K562 (cell line): ENCODE measurements around the gene ERH. TPM values are rescaled to one million over a fixed set of nuclear protein-coding genes. Genes with fewer than 3 reads are reported as not detected.
A peak's percentile ranks its signal among the peaks of the same experiment; 100 is the strongest.

ENCODE experiments used
- ARNT ChIP-seq, 2 experiments: fragments of 450-650 bp; IDR thresholded peaks; 2 replicates each; pipeline ENCODE4 v1.6.1; 2016; ENCODE audit warnings: mild to moderate bottlenecking in 1 of 2
- BRD9 ChIP-seq: fragments of 450-650 bp; IDR thresholded peaks from 2 replicates; pipeline ENCODE4 v1.6.1; 2018; ENCODE audit warnings: low read depth; ENCODE audit not compliant: partially characterized antibody
- ETV5 ChIP-seq: sonication (generic); formaldehyde crosslinking; IDR thresholded peaks from 2 replicates; pipeline ENCODE4 v1.4.0; 2020; ENCODE audit warnings: low read depth, mild to moderate bottlenecking, missing genetic modification reagents
- FOXA3 ChIP-seq, 2 experiments: fragments of 450-650 bp in 1 of 2; sonication (generic) in 1 of 2; formaldehyde crosslinking; IDR thresholded peaks in 1 of 2; conservative IDR thresholded peaks in 1 of 2; 2 replicates each; pipeline versions ENCODE4 v1.4.0 to v1.8.0; 2020 to 2022; ENCODE audit warnings: mild to moderate bottlenecking in 2 of 2, missing genetic modification reagents in 1 of 2
- GABPA ChIP-seq: fragments of 200-800 bp; sonication (Bioruptor generic); conservative IDR thresholded peaks from 2 replicates; pipeline ENCODE4 v1.6.1; 2016; ENCODE audit warnings: low read depth, missing genetic modification characterization, missing compliant biosample characterization
- HIVEP1 ChIP-seq: fragments of 250-450 bp; sonication (Bioruptor Pico); IDR thresholded peaks from 2 replicates; pipeline ENCODE4 v1.4.0; 2020; ENCODE audit warnings: mild to moderate bottlenecking
- HMG20A ChIP-seq: fragments of 450-650 bp; formaldehyde crosslinking; conservative IDR thresholded peaks from 2 replicates; pipeline ENCODE4 v1.4.0; 2020; ENCODE audit warnings: mild to moderate bottlenecking, mixed read lengths
- HNRNPL ChIP-seq: fragments of 200-400 bp; formaldehyde crosslinking; IDR thresholded peaks from 2 replicates; pipeline ENCODE4 v1.6.1; 2017; ENCODE audit warnings: low read depth, mild to moderate bottlenecking, low read length
- KAT2B ChIP-seq: IDR thresholded peaks from one replicate; pipeline ENCODE4 v1.6.1; 2012; ENCODE audit warnings: low read depth, mild to moderate bottlenecking, control low read depth, inconsistent platforms, low read length, moderate library complexity
- LEF1 ChIP-seq: fragments of 450-650 bp; IDR thresholded peaks from 2 replicates; pipeline ENCODE4 v1.6.1; 2016; ENCODE audit warnings: mild to moderate bottlenecking
- NFRKB ChIP-seq: fragments of 450-650 bp; IDR thresholded peaks from 2 replicates; pipeline ENCODE4 v1.6.1; 2016; ENCODE audit warnings: low read depth
- PHF21A ChIP-seq: fragments of 450-650 bp; IDR thresholded peaks from 2 replicates; pipeline ENCODE4 v1.6.1; 2017; ENCODE audit warnings: low read depth, borderline replicate concordance
- PHTF2 ChIP-seq: fragments of 250-450 bp; sonication (Bioruptor Pico); IDR thresholded peaks from 2 replicates; pipeline ENCODE4 v1.5.0; 2021; ENCODE audit warnings: mild to moderate bottlenecking
- SRSF3 ChIP-seq: fragments of 200-400 bp; formaldehyde crosslinking; IDR thresholded peaks from 2 replicates; pipeline ENCODE4 v1.6.1; 2016; ENCODE audit warnings: mild to moderate bottlenecking, low read length, moderate library complexity; ENCODE audit not compliant: insufficient read depth
- TAF15 ChIP-seq: fragments of 200-400 bp; formaldehyde crosslinking; IDR thresholded peaks from 2 replicates; pipeline ENCODE4 v1.6.1; 2017; ENCODE audit warnings: mild to moderate bottlenecking, low read depth, low read length, moderate library complexity
- TRIM24 ChIP-seq, 2 experiments: fragments of 450-650 bp; IDR thresholded peaks; 2 replicates each; pipeline ENCODE4 v1.6.1; 2016
- ZNF239 ChIP-seq: fragments of 250-450 bp; sonication (Bioruptor Pico); IDR thresholded peaks from 2 replicates; pipeline ENCODE4 v1.4.0; 2020; ENCODE audit warnings: mild to moderate bottlenecking
- ZNF696 ChIP-seq: fragments of 250-450 bp; sonication (Bioruptor Pico); conservative IDR thresholded peaks from 2 replicates; pipeline ENCODE4 v1.4.0; 2020; ENCODE audit warnings: mild to moderate bottlenecking, moderate library complexity
- ZNF76 ChIP-seq: fragments of 250-450 bp; sonication (Bioruptor Pico); IDR thresholded peaks from 2 replicates; pipeline ENCODE4 v1.4.0; 2020; ENCODE audit warnings: mild to moderate bottlenecking, moderate library complexity, borderline replicate concordance
- polyA plus RNA-seq, 8 experiments: library from polyadenylated mRNA; depleted of rRNA in 4 of 8; stranded (reverse) in 5 of 8; unstranded in 3 of 8; fragments of >200 nt; fragmentation: Nextera tagmentation in 2 of 8; fragmentation: Illumina TruSeq in 1 of 8; extraction: Ambion mirVana in 2 of 8; extraction: Trizol in 1 of 8; gene quantifications; 2 replicates each; pipeline versions ENCODE4 v1.2.1 to v1.2.3, GENCODE V29; 2011 to 2014; ENCODE audit warnings: inconsistent platforms in 1 of 8, missing spikeins in 1 of 8
- total RNA-seq, 7 experiments: library from RNA; depleted of rRNA in 6 of 7; stranded (reverse); fragments of >200 nt in 6 of 7; fragmentation: Illumina TruSeq in 2 of 7; extraction: Trizol in 2 of 7; gene quantifications; 2 replicates each; pipeline versions ENCODE4 v1.2.1 to v1.2.3, GENCODE V29; 2011 to 2021; ENCODE audit warnings: low replicate concordance in 1 of 7
- TF ChIP-seq, protein P1 (sequence below): fragments of 250-450 bp; sonication (Bioruptor Pico); IDR thresholded peaks from 2 replicates; pipeline ENCODE4 v1.8.0; 2022; ENCODE audit warnings: inconsistent platforms, mild to moderate bottlenecking, moderate library complexity, borderline replicate concordance
- TF ChIP-seq, protein P2 (sequence below): fragments of 250-450 bp; sonication (Bioruptor Pico); IDR thresholded peaks from 2 replicates; pipeline ENCODE4 v1.8.0; 2021; ENCODE audit warnings: moderate library complexity, mild to moderate bottlenecking, inconsistent platforms
- TF ChIP-seq, protein P3 (sequence below), 2 experiments: fragments of 450-650 bp; IDR thresholded peaks; 2 replicates each; pipeline ENCODE4 v1.6.1; 2018; ENCODE audit warnings: mild to moderate bottlenecking in 2 of 2, low read depth in 1 of 2; ENCODE audit not compliant: partially characterized antibody in 2 of 2

Gene ERH
- total and polyA plus RNA-seq, 9 of the 15 experiments (the other 6 are each of a cell fraction or from before 2014, with no cell fraction given): 78.2 to 474 (median 250) TPM

DNA sequence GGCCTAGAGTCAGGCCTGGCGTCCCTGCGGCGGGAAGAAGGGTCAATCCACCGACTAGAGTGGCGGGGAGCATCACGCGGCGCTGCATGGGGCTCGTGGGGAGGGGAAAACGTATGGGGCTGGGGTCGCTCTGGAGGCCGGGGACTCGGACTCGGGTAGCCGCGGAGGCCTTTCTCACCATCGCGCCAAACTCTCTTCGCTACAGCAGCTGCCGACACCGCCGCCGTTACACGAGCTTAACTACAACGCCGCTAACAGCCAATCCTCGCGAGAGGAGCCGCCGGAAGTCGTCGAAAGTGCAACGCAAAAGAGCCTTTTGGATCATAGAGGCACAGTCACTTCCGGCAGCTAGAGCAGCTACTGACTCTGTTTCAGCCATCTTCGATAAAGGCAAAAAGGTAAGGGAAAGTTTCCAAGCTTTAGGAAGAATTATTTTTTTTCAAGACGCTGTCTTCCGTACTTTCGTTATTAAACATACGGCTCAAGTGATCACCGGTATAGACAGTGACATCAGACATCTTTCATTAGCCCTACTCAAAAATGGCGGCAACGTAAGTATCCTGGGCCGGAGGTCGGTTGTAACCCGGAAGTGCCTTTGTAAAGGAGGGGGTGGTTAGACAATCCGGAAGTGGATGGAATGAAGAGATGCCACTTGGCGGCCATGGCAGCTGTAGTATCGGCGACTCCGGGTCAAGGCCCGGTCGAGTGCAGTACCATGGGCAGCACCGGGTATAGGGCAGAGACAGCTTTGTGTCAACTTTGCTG lies at the start of gene ERH, which contains the start of gene SLC39A9 (continued):
- TF ChIP-seq FOXA3 (CRISPR knock-in tag; conservative IDR thresholded peaks at IDR 0.05 in 1 of 2, IDR thresholded peaks at IDR 0.05 in 1 of 2) (no peak), ARNT (IDR thresholded peaks at IDR 0.05) (peak; percentile 43 to 50; a peak in 1 of 4 replicates), BRD9 (no peak), ZNF76 (no peak), TAF15 (no peak), PHF21A (no peak), HMG20A (no peak), KAT2B (no peak), NFRKB (peak; percentile 99), SRSF3 (no peak), ZNF239 (CRISPR knock-in tag) (peak; percentile 48), PHTF2 (CRISPR knock-in tag) (no peak), LEF1 (no peak), HIVEP1 (CRISPR knock-in tag) (no peak), HNRNPL (no peak), TRIM24 (IDR thresholded peaks at IDR 0.05) (no peak), ETV5 (CRISPR knock-in tag) (no peak; the same call in 1 of the 2 replicates), ZNF696 (CRISPR knock-in tag) (no peak), GABPA (peak; percentile 98)
- TF ChIP-seq, protein P1, sequence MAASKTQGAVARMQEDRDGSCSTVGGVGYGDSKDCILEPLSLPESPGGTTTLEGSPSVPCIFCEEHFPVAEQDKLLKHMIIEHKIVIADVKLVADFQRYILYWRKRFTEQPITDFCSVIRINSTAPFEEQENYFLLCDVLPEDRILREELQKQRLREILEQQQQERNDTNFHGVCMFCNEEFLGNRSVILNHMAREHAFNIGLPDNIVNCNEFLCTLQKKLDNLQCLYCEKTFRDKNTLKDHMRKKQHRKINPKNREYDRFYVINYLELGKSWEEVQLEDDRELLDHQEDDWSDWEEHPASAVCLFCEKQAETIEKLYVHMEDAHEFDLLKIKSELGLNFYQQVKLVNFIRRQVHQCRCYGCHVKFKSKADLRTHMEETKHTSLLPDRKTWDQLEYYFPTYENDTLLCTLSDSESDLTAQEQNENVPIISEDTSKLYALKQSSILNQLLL (CRISPR knock-in tag): no peak
- TF ChIP-seq, protein P2, sequence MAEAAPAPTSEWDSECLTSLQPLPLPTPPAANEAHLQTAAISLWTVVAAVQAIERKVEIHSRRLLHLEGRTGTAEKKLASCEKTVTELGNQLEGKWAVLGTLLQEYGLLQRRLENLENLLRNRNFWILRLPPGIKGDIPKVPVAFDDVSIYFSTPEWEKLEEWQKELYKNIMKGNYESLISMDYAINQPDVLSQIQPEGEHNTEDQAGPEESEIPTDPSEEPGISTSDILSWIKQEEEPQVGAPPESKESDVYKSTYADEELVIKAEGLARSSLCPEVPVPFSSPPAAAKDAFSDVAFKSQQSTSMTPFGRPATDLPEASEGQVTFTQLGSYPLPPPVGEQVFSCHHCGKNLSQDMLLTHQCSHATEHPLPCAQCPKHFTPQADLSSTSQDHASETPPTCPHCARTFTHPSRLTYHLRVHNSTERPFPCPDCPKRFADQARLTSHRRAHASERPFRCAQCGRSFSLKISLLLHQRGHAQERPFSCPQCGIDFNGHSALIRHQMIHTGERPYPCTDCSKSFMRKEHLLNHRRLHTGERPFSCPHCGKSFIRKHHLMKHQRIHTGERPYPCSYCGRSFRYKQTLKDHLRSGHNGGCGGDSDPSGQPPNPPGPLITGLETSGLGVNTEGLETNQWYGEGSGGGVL (CRISPR knock-in tag): no peak
- TF ChIP-seq, protein P3, sequence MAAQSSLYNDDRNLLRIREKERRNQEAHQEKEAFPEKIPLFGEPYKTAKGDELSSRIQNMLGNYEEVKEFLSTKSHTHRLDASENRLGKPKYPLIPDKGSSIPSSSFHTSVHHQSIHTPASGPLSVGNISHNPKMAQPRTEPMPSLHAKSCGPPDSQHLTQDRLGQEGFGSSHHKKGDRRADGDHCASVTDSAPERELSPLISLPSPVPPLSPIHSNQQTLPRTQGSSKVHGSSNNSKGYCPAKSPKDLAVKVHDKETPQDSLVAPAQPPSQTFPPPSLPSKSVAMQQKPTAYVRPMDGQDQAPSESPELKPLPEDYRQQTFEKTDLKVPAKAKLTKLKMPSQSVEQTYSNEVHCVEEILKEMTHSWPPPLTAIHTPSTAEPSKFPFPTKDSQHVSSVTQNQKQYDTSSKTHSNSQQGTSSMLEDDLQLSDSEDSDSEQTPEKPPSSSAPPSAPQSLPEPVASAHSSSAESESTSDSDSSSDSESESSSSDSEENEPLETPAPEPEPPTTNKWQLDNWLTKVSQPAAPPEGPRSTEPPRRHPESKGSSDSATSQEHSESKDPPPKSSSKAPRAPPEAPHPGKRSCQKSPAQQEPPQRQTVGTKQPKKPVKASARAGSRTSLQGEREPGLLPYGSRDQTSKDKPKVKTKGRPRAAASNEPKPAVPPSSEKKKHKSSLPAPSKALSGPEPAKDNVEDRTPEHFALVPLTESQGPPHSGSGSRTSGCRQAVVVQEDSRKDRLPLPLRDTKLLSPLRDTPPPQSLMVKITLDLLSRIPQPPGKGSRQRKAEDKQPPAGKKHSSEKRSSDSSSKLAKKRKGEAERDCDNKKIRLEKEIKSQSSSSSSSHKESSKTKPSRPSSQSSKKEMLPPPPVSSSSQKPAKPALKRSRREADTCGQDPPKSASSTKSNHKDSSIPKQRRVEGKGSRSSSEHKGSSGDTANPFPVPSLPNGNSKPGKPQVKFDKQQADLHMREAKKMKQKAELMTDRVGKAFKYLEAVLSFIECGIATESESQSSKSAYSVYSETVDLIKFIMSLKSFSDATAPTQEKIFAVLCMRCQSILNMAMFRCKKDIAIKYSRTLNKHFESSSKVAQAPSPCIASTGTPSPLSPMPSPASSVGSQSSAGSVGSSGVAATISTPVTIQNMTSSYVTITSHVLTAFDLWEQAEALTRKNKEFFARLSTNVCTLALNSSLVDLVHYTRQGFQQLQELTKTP (IDR thresholded peaks at IDR 0.05; ENCODE audit: low read depth in 1 of 2, partially characterized antibody in 2 of 2): no peak
